K562 (cell line): ENCODE results near the gene ZNF219. TPM values are rescaled to one million over a fixed set of nuclear protein-coding genes. Genes with fewer than 3 reads are reported as not detected.
A peak's percentile ranks its signal among the peaks of the same experiment; 100 is the strongest.

Experiments used
- BHLHE40 ChIP-seq: IDR thresholded peaks from 2 replicates; pipeline ENCODE4 v1.6.1; 2011; ENCODE audit warnings: low read length, improper control_type of control experiment
- CAMTA2 ChIP-seq: fragments of 250-450 bp; sonication (Bioruptor Pico); conservative IDR thresholded peaks from 2 replicates; pipeline ENCODE4 v1.5.1; 2022
- EP300 ChIP-seq: IDR thresholded peaks from 2 replicates; pipeline ENCODE4 v1.6.1; 2012; ENCODE audit warnings: low read length, improper control_type of control experiment
- ETV1 ChIP-seq: fragments of 450-650 bp; conservative IDR thresholded peaks from 2 replicates; pipeline ENCODE4 v1.6.1; 2016; ENCODE audit warnings: missing genetic modification characterization, control low read depth, low read depth, missing compliant biosample characterization
- FOS ChIP-seq: IDR thresholded peaks from 3 replicates; pipeline ENCODE4 v1.6.1; 2011; ENCODE audit not compliant: insufficient read length; ENCODE audit errors: extremely low read depth
- FOXK1 ChIP-seq: sonication (generic); formaldehyde crosslinking; IDR thresholded peaks from 2 replicates; pipeline ENCODE4 v1.8.0; 2022; ENCODE audit warnings: missing genetic modification reagents, mild to moderate bottlenecking, borderline replicate concordance
- ILK ChIP-seq: fragments of 450-650 bp; IDR thresholded peaks from 2 replicates; pipeline ENCODE4 v1.6.1; 2016; ENCODE audit warnings: missing genetic modification characterization, low read depth, mild to moderate bottlenecking, missing compliant biosample characterization, moderate library complexity, borderline replicate concordance
- KLF16 ChIP-seq: IDR thresholded peaks from 2 replicates; pipeline ENCODE4 v1.6.1; 2016; ENCODE audit warnings: antibody characterized with exemption
- NCOA1 ChIP-seq: fragments of 450-650 bp; IDR thresholded peaks from 2 replicates; pipeline ENCODE4 v1.6.1; 2016; ENCODE audit warnings: low read depth
- NFXL1 ChIP-seq: fragments of 450-650 bp; formaldehyde crosslinking; IDR thresholded peaks from 2 replicates; pipeline ENCODE4 v1.4.0; 2021; ENCODE audit warnings: mild to moderate bottlenecking
- POLR2AphosphoS2 ChIP-seq: IDR thresholded peaks from 2 replicates; pipeline ENCODE4 v1.6.1; 2012; ENCODE audit warnings: low read length, improper control_type of control experiment
- RBM17 ChIP-seq: fragments of 200-400 bp; formaldehyde crosslinking; IDR thresholded peaks from 2 replicates; pipeline ENCODE4 v1.6.1; 2017; ENCODE audit warnings: low read depth, mild to moderate bottlenecking, low read length, borderline replicate concordance
- SMAD3 ChIP-seq: fragments of 450-650 bp; formaldehyde crosslinking; conservative IDR thresholded peaks from 2 replicates; pipeline ENCODE4 v1.4.0; 2020; ENCODE audit warnings: mild to moderate bottlenecking
- STAT5A ChIP-seq: IDR thresholded peaks from 2 replicates; pipeline ENCODE4 v1.6.1; 2012; ENCODE audit warnings: low read length, inconsistent platforms, borderline replicate concordance
- ZNF431 ChIP-seq: sonication (generic); formaldehyde crosslinking; IDR thresholded peaks from 2 replicates; pipeline ENCODE4 v1.8.0; 2022; ENCODE audit warnings: mild to moderate bottlenecking, missing genetic modification reagents
- polyA plus RNA-seq, 8 experiments: library from polyadenylated mRNA; depleted of rRNA in 4 of 8; stranded (reverse) in 5 of 8; unstranded in 3 of 8; fragments of >200 nt; fragmentation: Nextera tagmentation in 2 of 8; fragmentation: Illumina TruSeq in 1 of 8; extraction: Ambion mirVana in 2 of 8; extraction: Trizol in 1 of 8; gene quantifications; 2 replicates each; pipeline versions ENCODE4 v1.2.1 to v1.2.3, GENCODE V29; 2011 to 2014; ENCODE audit warnings: inconsistent platforms in 1 of 8, missing spikeins in 1 of 8
- total RNA-seq, 7 experiments: library from RNA; depleted of rRNA in 6 of 7; stranded (reverse); fragments of >200 nt in 6 of 7; fragmentation: Illumina TruSeq in 2 of 7; extraction: Trizol in 2 of 7; gene quantifications; 2 replicates each; pipeline versions ENCODE4 v1.2.1 to v1.2.3, GENCODE V29; 2011 to 2021; ENCODE audit warnings: low replicate concordance in 1 of 7
- TF ChIP-seq, protein P1 (sequence below), 2 experiments: fragments of 200-800 bp in 1 of 2; sonication (Bioruptor generic) in 1 of 2; sonication (generic) in 1 of 2; formaldehyde crosslinking in 1 of 2; IDR thresholded peaks in 1 of 2; conservative IDR thresholded peaks in 1 of 2; 2 replicates each; pipeline versions ENCODE4 v1.5.0 to v1.6.1; 2016 to 2020; ENCODE audit warnings: missing compliant biosample characterization in 1 of 2, missing genetic modification characterization in 1 of 2, missing genetic modification reagents in 1 of 2
- TF ChIP-seq, protein P2 (sequence below): conservative IDR thresholded peaks from 2 replicates; pipeline ENCODE4 v1.6.1; 2011; ENCODE audit warnings: low read depth, mild to moderate bottlenecking, low read length; ENCODE audit not compliant: control insufficient read depth
- TF ChIP-seq, protein P3 (sequence below): fragments of 250-450 bp; sonication (Bioruptor Pico); IDR thresholded peaks from 2 replicates; pipeline ENCODE4 v1.4.0; 2020
- TF ChIP-seq, protein P4 (sequence below): fragments of 150-350 bp; conservative IDR thresholded peaks from 2 replicates; pipeline ENCODE4 v1.6.1; 2014; ENCODE audit warnings: low read length
- TF ChIP-seq, protein P5 (sequence below): fragments of 250-450 bp; sonication (Bioruptor Pico); IDR thresholded peaks from 2 replicates; pipeline ENCODE4 v1.5.1; 2021; ENCODE audit warnings: mild to moderate bottlenecking

The ZNF219 gene
- total and polyA plus RNA-seq, 9 of the 15 experiments (the other 6 are each of a cell fraction or from before 2014, with no cell fraction given): 0.29 to 10.6 (median 2.8) TPM

DNA sequence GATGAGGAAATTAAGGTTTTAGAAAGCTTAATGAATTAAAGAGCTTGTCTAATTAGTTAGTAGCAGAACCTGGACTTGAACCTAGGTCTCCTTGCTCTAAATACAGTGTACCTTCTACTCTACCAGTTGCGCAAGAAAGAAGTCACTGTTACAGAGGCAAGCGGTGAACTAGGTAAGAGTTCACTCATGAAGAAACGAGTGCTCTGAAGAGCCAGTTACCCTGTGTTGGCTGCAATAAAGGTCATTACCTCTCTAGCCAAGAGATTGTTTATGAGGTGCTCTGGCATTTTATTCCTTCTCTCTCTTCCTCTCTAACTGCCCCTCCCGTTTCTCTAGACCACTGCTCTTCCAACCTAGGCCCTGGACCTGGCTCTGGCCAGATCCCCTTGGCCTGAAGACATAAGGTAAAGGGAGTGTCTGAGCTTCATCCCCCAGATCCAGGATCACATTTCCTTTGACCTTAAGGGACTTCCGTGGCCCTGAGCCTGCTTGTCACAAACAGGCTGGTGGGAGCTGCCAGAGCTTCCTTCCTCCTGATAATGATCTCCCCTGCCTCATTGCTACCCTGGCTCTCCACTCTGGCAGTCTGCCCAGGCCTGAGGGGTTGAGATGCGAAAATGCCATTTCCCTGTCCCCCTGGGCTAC is 54.4 kb downstream of the ZNF219 start (continued):
- no peak for TF ChIP-seq POLR2AphosphoS2
- TF ChIP-seq, protein P1, sequence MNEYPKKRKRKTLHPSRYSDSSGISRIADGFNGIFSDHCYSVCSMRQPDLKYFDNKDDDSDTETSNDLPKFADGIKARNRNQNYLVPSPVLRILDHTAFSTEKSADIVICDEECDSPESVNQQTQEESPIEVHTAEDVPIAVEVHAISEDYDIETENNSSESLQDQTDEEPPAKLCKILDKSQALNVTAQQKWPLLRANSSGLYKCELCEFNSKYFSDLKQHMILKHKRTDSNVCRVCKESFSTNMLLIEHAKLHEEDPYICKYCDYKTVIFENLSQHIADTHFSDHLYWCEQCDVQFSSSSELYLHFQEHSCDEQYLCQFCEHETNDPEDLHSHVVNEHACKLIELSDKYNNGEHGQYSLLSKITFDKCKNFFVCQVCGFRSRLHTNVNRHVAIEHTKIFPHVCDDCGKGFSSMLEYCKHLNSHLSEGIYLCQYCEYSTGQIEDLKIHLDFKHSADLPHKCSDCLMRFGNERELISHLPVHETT (CRISPR knock-in tag; conservative IDR thresholded peaks at IDR 0.05 in 1 of 2, IDR thresholded peaks at IDR 0.05 in 1 of 2): no peak
- no peak for TF ChIP-seq NFXL1 (CRISPR knock-in tag)
- no peak for TF ChIP-seq FOS
- no peak for TF ChIP-seq FOXK1 (CRISPR knock-in tag)
- TF ChIP-seq, protein P2, sequence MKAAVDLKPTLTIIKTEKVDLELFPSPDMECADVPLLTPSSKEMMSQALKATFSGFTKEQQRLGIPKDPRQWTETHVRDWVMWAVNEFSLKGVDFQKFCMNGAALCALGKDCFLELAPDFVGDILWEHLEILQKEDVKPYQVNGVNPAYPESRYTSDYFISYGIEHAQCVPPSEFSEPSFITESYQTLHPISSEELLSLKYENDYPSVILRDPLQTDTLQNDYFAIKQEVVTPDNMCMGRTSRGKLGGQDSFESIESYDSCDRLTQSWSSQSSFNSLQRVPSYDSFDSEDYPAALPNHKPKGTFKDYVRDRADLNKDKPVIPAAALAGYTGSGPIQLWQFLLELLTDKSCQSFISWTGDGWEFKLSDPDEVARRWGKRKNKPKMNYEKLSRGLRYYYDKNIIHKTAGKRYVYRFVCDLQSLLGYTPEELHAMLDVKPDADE: no peak
- TF ChIP-seq, protein P3, sequence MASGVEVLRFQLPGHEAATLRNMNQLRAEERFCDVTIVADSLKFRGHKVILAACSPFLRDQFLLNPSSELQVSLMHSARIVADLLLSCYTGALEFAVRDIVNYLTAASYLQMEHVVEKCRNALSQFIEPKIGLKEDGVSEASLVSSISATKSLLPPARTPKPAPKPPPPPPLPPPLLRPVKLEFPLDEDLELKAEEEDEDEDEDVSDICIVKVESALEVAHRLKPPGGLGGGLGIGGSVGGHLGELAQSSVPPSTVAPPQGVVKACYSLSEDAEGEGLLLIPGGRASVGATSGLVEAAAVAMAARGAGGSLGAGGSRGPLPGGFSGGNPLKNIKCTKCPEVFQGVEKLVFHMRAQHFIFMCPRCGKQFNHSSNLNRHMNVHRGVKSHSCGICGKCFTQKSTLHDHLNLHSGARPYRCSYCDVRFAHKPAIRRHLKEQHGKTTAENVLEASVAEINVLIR: no peak
- TF ChIP-seq ILK (tag): no peak
- no peak for TF ChIP-seq STAT5A
- TF ChIP-seq SMAD3: no peak
- no peak for TF ChIP-seq BHLHE40
- no peak for TF ChIP-seq KLF16
- TF ChIP-seq NCOA1: 0 out of 2 replicates have a peak, but pooled peaks have one; percentile 17
- no peak for TF ChIP-seq RBM17
- peak; percentile 96 for TF ChIP-seq ETV1 (tag)
- TF ChIP-seq, protein P4, sequence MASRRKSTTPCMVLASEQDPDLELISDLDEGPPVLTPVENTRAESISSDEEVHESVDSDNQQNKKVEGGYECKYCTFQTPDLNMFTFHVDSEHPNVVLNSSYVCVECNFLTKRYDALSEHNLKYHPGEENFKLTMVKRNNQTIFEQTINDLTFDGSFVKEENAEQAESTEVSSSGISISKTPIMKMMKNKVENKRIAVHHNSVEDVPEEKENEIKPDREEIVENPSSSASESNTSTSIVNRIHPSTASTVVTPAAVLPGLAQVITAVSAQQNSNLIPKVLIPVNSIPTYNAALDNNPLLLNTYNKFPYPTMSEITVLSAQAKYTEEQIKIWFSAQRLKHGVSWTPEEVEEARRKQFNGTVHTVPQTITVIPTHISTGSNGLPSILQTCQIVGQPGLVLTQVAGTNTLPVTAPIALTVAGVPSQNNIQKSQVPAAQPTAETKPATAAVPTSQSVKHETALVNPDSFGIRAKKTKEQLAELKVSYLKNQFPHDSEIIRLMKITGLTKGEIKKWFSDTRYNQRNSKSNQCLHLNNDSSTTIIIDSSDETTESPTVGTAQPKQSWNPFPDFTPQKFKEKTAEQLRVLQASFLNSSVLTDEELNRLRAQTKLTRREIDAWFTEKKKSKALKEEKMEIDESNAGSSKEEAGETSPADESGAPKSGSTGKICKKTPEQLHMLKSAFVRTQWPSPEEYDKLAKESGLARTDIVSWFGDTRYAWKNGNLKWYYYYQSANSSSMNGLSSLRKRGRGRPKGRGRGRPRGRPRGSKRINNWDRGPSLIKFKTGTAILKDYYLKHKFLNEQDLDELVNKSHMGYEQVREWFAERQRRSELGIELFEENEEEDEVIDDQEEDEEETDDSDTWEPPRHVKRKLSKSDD: no peak
- TF ChIP-seq EP300: peak; percentile 52
- TF ChIP-seq, protein P5, sequence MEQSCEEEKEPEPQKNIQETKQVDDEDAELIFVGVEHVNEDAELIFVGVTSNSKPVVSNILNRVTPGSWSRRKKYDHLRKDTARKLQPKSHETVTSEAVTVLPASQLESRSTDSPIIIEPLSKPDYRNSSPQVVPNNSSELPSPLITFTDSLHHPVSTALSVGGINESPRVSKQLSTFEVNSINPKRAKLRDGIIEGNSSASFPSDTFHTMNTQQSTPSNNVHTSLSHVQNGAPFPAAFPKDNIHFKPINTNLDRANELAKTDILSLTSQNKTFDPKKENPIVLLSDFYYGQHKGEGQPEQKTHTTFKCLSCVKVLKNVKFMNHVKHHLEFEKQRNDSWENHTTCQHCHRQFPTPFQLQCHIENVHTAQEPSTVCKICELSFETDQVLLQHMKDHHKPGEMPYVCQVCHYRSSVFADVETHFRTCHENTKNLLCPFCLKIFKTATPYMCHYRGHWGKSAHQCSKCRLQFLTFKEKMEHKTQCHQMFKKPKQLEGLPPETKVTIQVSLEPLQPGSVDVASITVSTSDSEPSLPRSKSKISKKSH: no peak
- TF ChIP-seq ZNF431 (CRISPR knock-in tag): no peak
- TF ChIP-seq CAMTA2 (CRISPR knock-in tag): no peak
